Measurements from ENCODE around the gene TEFM.

Gene TEFM

DNA sequence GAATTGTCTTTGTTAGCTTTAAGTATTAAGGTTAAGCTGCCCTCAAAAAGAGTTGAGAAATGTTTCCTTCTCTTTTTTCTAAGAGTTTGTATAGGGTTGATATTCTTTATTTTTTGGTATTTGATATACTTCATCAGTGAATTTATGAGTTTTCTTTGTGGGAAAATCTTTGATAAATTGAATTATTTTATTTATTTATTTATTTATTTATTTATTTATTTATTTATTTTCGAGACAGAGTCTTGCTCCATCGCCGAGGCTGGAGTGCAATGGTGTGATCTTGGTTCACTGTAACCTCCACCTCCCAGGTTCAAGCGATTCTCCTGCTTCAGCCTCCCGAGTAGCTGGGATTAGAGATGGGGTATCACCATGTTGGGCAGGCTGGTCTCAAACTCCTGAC lies 19.9 kb downstream of the TEFM start:
- no peak overlapping the region for H3K27ac Mint-ChIP-seq
- H3K4me1 Mint-ChIP-seq, result no peaks in the 10 kb centered on the region
- no peaks in the 10 kb centered on the region for H3K9me3 Mint-ChIP-seq

DNA sequence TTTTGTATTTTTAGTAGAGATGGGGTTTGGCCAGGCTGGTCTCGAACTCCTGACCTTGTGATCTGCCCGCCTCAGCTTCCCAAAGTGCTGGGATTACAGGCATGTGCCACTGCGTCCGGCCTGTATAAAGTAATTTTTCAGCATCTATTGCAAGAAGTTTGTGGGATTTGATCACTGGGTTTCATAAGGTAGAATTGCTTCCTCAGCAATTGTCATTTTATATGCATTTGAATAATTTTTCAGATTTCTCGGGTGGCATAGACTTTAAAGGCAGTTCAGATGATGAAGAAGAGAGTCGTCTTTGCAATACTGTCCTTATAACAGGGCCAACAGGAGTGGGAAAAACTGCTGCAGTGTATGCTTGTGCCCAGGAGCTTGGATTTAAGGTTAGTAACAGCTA lies 37.0 kb downstream of the TEFM start:
- no peaks in the 10 kb centered on the region for H3K27me3 Mint-ChIP-seq (ENCODE audit: low read depth, poor library complexity)
- H3K4me1 Mint-ChIP-seq, result no peaks in the 10 kb centered on the region
- TF ChIP-seq, protein P1, sequence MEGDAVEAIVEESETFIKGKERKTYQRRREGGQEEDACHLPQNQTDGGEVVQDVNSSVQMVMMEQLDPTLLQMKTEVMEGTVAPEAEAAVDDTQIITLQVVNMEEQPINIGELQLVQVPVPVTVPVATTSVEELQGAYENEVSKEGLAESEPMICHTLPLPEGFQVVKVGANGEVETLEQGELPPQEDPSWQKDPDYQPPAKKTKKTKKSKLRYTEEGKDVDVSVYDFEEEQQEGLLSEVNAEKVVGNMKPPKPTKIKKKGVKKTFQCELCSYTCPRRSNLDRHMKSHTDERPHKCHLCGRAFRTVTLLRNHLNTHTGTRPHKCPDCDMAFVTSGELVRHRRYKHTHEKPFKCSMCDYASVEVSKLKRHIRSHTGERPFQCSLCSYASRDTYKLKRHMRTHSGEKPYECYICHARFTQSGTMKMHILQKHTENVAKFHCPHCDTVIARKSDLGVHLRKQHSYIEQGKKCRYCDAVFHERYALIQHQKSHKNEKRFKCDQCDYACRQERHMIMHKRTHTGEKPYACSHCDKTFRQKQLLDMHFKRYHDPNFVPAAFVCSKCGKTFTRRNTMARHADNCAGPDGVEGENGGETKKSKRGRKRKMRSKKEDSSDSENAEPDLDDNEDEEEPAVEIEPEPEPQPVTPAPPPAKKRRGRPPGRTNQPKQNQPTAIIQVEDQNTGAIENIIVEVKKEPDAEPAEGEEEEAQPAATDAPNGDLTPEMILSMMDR (IDR thresholded peaks at IDR 0.05), result no peak
- H3K36me3 Mint-ChIP-seq (ENCODE audit: low read depth), result peaks cover 63% of the 10 kb centered on the region
- no peak overlapping the region for H3K4me3 Mint-ChIP-seq
- no peaks in the 10 kb centered on the region for H3K9me3 Mint-ChIP-seq
- DNase-seq, result no peak
- H3K27ac Mint-ChIP-seq, result peak overlapping the region; percentile 75

More for the DNA sequence above, 19.9 kb downstream of the TEFM start:
- no peak for DNase-seq
- no peaks in the 10 kb centered on the region for H3K27me3 Mint-ChIP-seq (ENCODE audit: low read depth, poor library complexity)
- TF ChIP-seq, protein P1 (IDR thresholded peaks at IDR 0.05), result no peak
- peaks cover 51% of the 10 kb centered on the region for H3K36me3 Mint-ChIP-seq (ENCODE audit: low read depth)
- H3K4me3 Mint-ChIP-seq, result no peak overlapping the region

DNA sequence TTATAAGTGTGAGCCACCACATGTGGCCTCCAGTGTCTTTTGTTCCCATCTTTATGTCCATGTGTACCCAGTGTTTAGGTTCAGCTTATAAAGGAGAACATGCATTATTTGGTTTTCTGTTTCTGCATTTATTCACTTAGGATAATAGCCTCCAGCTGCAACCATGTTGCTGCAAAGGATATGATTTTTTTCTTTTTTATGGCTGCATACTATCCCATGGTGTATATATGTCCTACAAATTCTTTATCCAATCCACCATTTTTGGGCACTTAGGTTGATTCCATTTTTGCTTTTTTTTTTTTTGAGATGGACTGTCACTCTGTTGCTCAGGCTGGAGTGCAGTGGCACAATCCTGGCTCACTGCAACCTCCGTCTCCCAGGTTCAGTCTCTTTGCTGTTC lies 41.4 kb downstream of the TEFM start:
- Mint-ChIP-seq H3K9me3 (no peaks in the 10 kb centered on the region), H3K27me3 (ENCODE audit: low read depth, poor library complexity) (no peaks in the 10 kb centered on the region), H3K4me1 (no peaks in the 10 kb centered on the region), H3K4me3 (no peak overlapping the region), H3K27ac (peak overlapping the region; percentile 80), H3K36me3 (ENCODE audit: low read depth) (peaks cover 69% of the 10 kb centered on the region)
- TF ChIP-seq, protein P1 (IDR thresholded peaks at IDR 0.05), result no peak
- no peak for DNase-seq

DNA sequence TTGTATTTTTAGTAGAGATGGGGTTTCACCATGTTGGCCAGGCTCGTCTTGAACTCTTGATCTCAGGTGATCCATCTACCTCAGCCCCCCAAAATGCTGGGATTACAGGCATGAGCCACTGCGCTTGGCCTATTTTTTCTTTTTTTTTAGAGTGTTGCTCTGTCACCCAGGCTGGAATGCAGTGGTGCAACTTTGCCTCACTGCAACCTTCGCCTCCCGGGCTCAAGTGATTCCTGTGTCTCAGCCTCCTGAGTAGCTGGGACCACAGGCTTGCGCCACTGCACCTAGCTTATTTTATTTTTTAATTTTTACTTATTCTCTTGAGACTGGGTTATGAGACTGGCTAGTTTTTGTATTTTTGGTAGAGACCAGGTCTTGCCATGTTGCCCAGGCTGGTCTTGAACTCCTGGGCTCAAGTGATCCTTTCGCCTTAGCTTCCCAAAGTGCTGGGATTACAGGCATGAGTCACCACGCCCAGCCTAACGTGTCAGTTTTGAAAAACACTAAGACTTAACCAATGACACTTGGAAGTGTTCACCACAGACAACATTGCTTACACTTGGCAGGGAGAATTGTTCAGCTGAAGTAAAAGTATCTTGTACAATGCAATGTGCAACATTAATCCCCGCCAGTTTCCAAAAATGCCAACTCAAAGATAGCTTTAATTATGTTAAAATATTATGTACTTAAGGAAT lies 47.3 kb downstream of the TEFM start:
- Mint-ChIP-seq H3K4me3 (no peak overlapping the region), H3K36me3 (ENCODE audit: low read depth) (peaks cover 75% of the 10 kb centered on the region), H3K27ac (no peak overlapping the region), H3K4me1 (no peaks in the 10 kb centered on the region), H3K27me3 (ENCODE audit: low read depth, poor library complexity) (no peaks in the 10 kb centered on the region), H3K9me3 (no peaks in the 10 kb centered on the region)
- no peak for DNase-seq
- TF ChIP-seq, protein P1 (IDR thresholded peaks at IDR 0.05), result no peak

DNA sequence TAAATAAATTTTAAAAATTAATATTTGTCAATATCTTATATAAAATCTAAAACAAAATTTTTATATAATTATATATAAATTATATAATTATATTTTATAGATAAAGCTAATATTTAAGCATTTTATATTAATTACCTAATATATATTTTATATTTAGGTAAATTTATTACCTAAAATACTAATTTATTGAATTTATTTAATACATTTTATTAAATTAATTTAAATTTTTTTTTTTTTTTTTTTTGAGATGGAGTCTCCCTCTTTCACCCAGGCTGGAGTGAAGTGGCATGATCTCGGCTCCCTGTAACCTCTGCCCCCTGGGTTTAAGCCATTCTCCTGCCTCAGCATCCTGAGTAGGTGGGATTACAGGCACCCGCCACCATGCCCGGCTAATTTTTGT lies 51.9 kb downstream of the TEFM start:
- Mint-ChIP-seq H3K9me3 (no peaks in the 10 kb centered on the region), H3K27ac (no peak overlapping the region), H3K27me3 (ENCODE audit: low read depth, poor library complexity) (no peaks in the 10 kb centered on the region), H3K36me3 (ENCODE audit: low read depth) (peaks cover 73% of the 10 kb centered on the region), H3K4me1 (no peaks in the 10 kb centered on the region), H3K4me3 (no peak overlapping the region)
- TF ChIP-seq, protein P1 (IDR thresholded peaks at IDR 0.05), result no peak
- DNase-seq, result no peak

Data from nephron progenitor cell (in vitro differentiated cells).